ENCODE data around the gene TMEM11. TPM values are rescaled to one million over a fixed set of nuclear protein-coding genes. Genes with fewer than 3 reads are reported as not detected.

The TMEM11 gene
- polyA plus RNA-seq, 1 donor (not counting 4 experiments of a cell fraction or from before 2014, with no cell fraction given) = 40.1 TPM

- TF ChIP-seq, protein P1, sequence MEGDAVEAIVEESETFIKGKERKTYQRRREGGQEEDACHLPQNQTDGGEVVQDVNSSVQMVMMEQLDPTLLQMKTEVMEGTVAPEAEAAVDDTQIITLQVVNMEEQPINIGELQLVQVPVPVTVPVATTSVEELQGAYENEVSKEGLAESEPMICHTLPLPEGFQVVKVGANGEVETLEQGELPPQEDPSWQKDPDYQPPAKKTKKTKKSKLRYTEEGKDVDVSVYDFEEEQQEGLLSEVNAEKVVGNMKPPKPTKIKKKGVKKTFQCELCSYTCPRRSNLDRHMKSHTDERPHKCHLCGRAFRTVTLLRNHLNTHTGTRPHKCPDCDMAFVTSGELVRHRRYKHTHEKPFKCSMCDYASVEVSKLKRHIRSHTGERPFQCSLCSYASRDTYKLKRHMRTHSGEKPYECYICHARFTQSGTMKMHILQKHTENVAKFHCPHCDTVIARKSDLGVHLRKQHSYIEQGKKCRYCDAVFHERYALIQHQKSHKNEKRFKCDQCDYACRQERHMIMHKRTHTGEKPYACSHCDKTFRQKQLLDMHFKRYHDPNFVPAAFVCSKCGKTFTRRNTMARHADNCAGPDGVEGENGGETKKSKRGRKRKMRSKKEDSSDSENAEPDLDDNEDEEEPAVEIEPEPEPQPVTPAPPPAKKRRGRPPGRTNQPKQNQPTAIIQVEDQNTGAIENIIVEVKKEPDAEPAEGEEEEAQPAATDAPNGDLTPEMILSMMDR (optimal IDR thresholded peaks at IDR 0.05 in 1 of 3, IDR thresholded peaks at IDR 0.05 in 1 of 3, conservative IDR thresholded peaks at IDR 0.05 in 1 of 3; ENCODE audit: extremely low read depth in 1 of 3, insufficient read depth in 2 of 3, low read length in 3 of 3) = no peak
- no peak for TF ChIP-seq EZH2 (IDR thresholded peaks at IDR 0.05; ENCODE audit: low read length)
- Histone ChIP-seq H2AFZ (ENCODE audit: control insufficient read depth, low read length) (no peak overlapping the region), H3K79me2 (ENCODE audit: control insufficient read depth, insufficient read depth, low read length) (no peaks in the 10 kb centered on the region), H3K9me3 (ENCODE audit: control insufficient read depth, low read depth, low read length) (no peaks in the 10 kb centered on the region), H3K4me1 (ENCODE audit: control insufficient read depth, extremely low read depth, insufficient read depth, low read length) (no peaks in the 10 kb centered on the region), H3K4me2 (ENCODE audit: control insufficient read depth, extremely low read depth, insufficient read depth, low read depth, low read length) (no peak overlapping the region), H3K4me3 (ENCODE audit: control insufficient read depth in 2 of 3, extremely low read depth in 1 of 3, insufficient read depth in 2 of 3, low read depth in 1 of 3, low read length in 3 of 3) (no peak overlapping the region), H4K20me1 (ENCODE audit: control insufficient read depth, extremely low read depth, insufficient read depth, low read length) (no peaks in the 10 kb centered on the region), H3K27me3 (ENCODE audit: control insufficient read depth, extremely low read depth, insufficient read depth, low read length) (no peaks in the 10 kb centered on the region), H3K36me3 (ENCODE audit: control insufficient read depth in 2 of 2, extremely low read depth in 1 of 2, insufficient read depth in 2 of 2, low read length in 2 of 2) (peaks cover 9 to 21% of the 10 kb centered on the region in 2 experiments), H3K9ac (ENCODE audit: control insufficient read depth, extremely low read depth, insufficient read depth, low read length) (no peak overlapping the region), H3K27ac (ENCODE audit: control insufficient read depth, insufficient read depth, low read length) (no peak overlapping the region), H3K9me1 (ENCODE audit: control insufficient read depth, extremely low read depth, insufficient read depth, low read length) (no peaks in the 10 kb centered on the region)
- DNase-seq (ENCODE audit: low read depth, low spot score) (no peak), FAIRE-seq (no peak)
- dilution Hi-C loops (cut with MboI; ENCODE audit: extremely low pct_ligation_motif_present, low sequenced_read_pairs) = no loop called here
Measured at GRCh38 chr17:21174186-21174585, 39.8 kb downstream of the TMEM11 start.

DNA sequence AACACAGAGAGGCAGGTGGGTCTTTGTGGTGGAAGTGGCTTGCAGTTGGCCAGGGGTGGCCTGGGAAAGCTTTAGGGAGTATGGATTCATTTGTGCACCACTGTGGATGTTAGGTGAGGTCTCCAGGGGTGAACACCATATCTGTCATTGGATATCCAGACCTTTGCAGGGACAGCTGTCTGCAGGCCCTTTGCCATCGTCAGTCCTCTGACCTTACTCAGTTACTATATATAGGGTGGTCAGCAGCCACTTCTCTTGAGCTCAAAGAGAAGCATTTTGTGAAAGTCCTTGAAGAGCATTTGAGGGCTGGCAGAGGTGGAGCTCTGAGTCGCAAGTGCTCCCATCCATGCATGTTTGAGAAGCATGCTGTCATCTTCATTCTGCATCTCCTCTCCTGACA is 40.4 kb downstream of the TMEM11 start:
- FAIRE-seq (no peak), DNase-seq (ENCODE audit: low read depth, low spot score) (no peak)
- no peaks in the 10 kb centered on the region for H3K9me3 ChIP-seq (ENCODE audit: control insufficient read depth, low read depth, low read length)
- TF ChIP-seq, protein P1 (optimal IDR thresholded peaks at IDR 0.05 in 1 of 3, IDR thresholded peaks at IDR 0.05 in 1 of 3, conservative IDR thresholded peaks at IDR 0.05 in 1 of 3; ENCODE audit: extremely low read depth in 1 of 3, insufficient read depth in 2 of 3, low read length in 3 of 3) = no peak
- no peak for TF ChIP-seq EZH2 (IDR thresholded peaks at IDR 0.05; ENCODE audit: low read length)
- peaks cover 9 to 21% of the 10 kb centered on the region in 2 experiments for H3K36me3 ChIP-seq (ENCODE audit: control insufficient read depth in 2 of 2, extremely low read depth in 1 of 2, insufficient read depth in 2 of 2, low read length in 2 of 2)
- H3K4me3 ChIP-seq (ENCODE audit: control insufficient read depth in 2 of 3, extremely low read depth in 1 of 3, insufficient read depth in 2 of 3, low read depth in 1 of 3, low read length in 3 of 3) = no peak overlapping the region
- no peak overlapping the region for H3K4me2 ChIP-seq (ENCODE audit: control insufficient read depth, extremely low read depth, insufficient read depth, low read depth, low read length)
- H3K9me1 ChIP-seq (ENCODE audit: control insufficient read depth, extremely low read depth, insufficient read depth, low read length) = no peaks in the 10 kb centered on the region
- H3K4me1 ChIP-seq (ENCODE audit: control insufficient read depth, extremely low read depth, insufficient read depth, low read length) = no peaks in the 10 kb centered on the region
- dilution Hi-C loops (cut with MboI; ENCODE audit: extremely low pct_ligation_motif_present, low sequenced_read_pairs) = no loop called here
- H3K9ac ChIP-seq (ENCODE audit: control insufficient read depth, extremely low read depth, insufficient read depth, low read length) = no peak overlapping the region
- no peaks in the 10 kb centered on the region for H4K20me1 ChIP-seq (ENCODE audit: control insufficient read depth, extremely low read depth, insufficient read depth, low read length)
- no peak overlapping the region for H2AFZ ChIP-seq (ENCODE audit: control insufficient read depth, low read length)
- H3K27ac ChIP-seq (ENCODE audit: control insufficient read depth, insufficient read depth, low read length) = no peak overlapping the region
- no peaks in the 10 kb centered on the region for H3K79me2 ChIP-seq (ENCODE audit: control insufficient read depth, insufficient read depth, low read length)
- H3K27me3 ChIP-seq (ENCODE audit: control insufficient read depth, extremely low read depth, insufficient read depth, low read length) = no peaks in the 10 kb centered on the region

All from keratinocyte (primary cell).